Measurements from ENCODE around the gene BLTP1. TPM values are rescaled to one million over a fixed set of nuclear protein-coding genes. Genes with fewer than 3 reads are reported as not detected.

Gene BLTP1
- polyA plus RNA-seq, 1 experiment, result 69.3 TPM

GRCh38 chr4:122146652-122147051, 5.5 kb upstream of the BLTP1 start:
- POLR2A ChIA-PET, result no interaction called here
- DNase-seq (ENCODE audit: low read depth, low spot score), result no peak
- no peaks in the 10 kb centered on the region for H3K9me3 ChIP-seq (ENCODE audit: control insufficient read depth, insufficient read depth, low read length)
- H3K27ac ChIP-seq (ENCODE audit: low read depth, low read length), result no peak overlapping the region
- H3K4me3 ChIP-seq (ENCODE audit: low read depth, low read length), result no peak overlapping the region
- CTCF ChIA-PET, result no interaction called here
- TF ChIP-seq CTCF (IDR thresholded peaks at IDR 0.05; ENCODE audit: low read depth, low read length), result no peak
- H3K27me3 ChIP-seq (ENCODE audit: control insufficient read depth, insufficient read depth, low read length), result peaks cover 5% of the 10 kb centered on the region

- POLR2A ChIA-PET, result no interaction called here
- no peak for TF ChIP-seq CTCF (IDR thresholded peaks at IDR 0.05; ENCODE audit: low read depth, low read length)
- H3K27ac ChIP-seq (ENCODE audit: low read depth, low read length), result no peak overlapping the region
These were observed 1.2 kb upstream of the BLTP1 start for GRCh38 chr4:122150931-122151330.

GRCh38 chr4:122152711-122153226, 638 bp downstream of the BLTP1 start:
- Histone ChIP-seq H3K4me3 (ENCODE audit: low read depth, low read length) (peak overlapping the region; percentile 97), H3K9me3 (ENCODE audit: control insufficient read depth, insufficient read depth, low read length) (no peaks in the 10 kb centered on the region), H3K27me3 (ENCODE audit: control insufficient read depth, insufficient read depth, low read length) (no peaks in the 10 kb centered on the region), H3K27ac (ENCODE audit: low read depth, low read length) (peak overlapping the region; percentile 21)
- POLR2A ChIA-PET, result no interaction called here
- CTCF ChIA-PET, result no interaction called here
- DNase-seq (ENCODE audit: low read depth, low spot score), result no peak
- no peak for TF ChIP-seq CTCF (IDR thresholded peaks at IDR 0.05; ENCODE audit: low read depth, low read length)

More at GRCh38 chr4:122150931-122151330, 1.2 kb upstream of the BLTP1 start:
- Histone ChIP-seq H3K4me3 (ENCODE audit: low read depth, low read length) (no peak overlapping the region), H3K9me3 (ENCODE audit: control insufficient read depth, insufficient read depth, low read length) (no peaks in the 10 kb centered on the region), H3K27me3 (ENCODE audit: control insufficient read depth, insufficient read depth, low read length) (no peaks in the 10 kb centered on the region)
- DNase-seq (ENCODE audit: low read depth, low spot score), result no peak
- CTCF ChIA-PET, result no interaction called here

GRCh38 chr4:122156819-122157218, 4.7 kb downstream of the BLTP1 start:
- ChIA-PET CTCF (no interaction called here), POLR2A (no interaction called here)
- H3K4me3 ChIP-seq (ENCODE audit: low read depth, low read length), result no peak overlapping the region
- DNase-seq (ENCODE audit: low read depth, low spot score), result no peak
- H3K9me3 ChIP-seq (ENCODE audit: control insufficient read depth, insufficient read depth, low read length), result no peaks in the 10 kb centered on the region
- no peaks in the 10 kb centered on the region for H3K27me3 ChIP-seq (ENCODE audit: control insufficient read depth, insufficient read depth, low read length)
- no peak overlapping the region for H3K27ac ChIP-seq (ENCODE audit: low read depth, low read length)
- no peak for TF ChIP-seq CTCF (IDR thresholded peaks at IDR 0.05; ENCODE audit: low read depth, low read length)

- no peak for TF ChIP-seq CTCF (IDR thresholded peaks at IDR 0.05; ENCODE audit: low read depth, low read length)
- DNase-seq (ENCODE audit: low read depth, low spot score), result no peak
- H3K27me3 ChIP-seq (ENCODE audit: control insufficient read depth, insufficient read depth, low read length), result no peaks in the 10 kb centered on the region
- ChIA-PET POLR2A (no interaction called here), CTCF (no interaction called here)
- H3K27ac ChIP-seq (ENCODE audit: low read depth, low read length), result no peak overlapping the region
- H3K4me3 ChIP-seq (ENCODE audit: low read depth, low read length), result no peak overlapping the region
- no peaks in the 10 kb centered on the region for H3K9me3 ChIP-seq (ENCODE audit: control insufficient read depth, insufficient read depth, low read length)
These were observed 11.2 kb downstream of the BLTP1 start for GRCh38 chr4:122163301-122163700.

All from AG04450 (cell line).